Activated CD4-positive, CD25-positive, alpha-beta regulatory T cell (primary cell): ENCODE measurements around the gene CPLX1.

Experiments
- DNase-seq, 4 experiments: peaks; one replicate each; lab custom pipeline; 2025; lab: John Stamatoyannopoulos, UW

CPLX1 gene

GRCh38 chr4:832536-832935 is 6.6 kb upstream of the CPLX1 start:
- DNase-seq = no peak

- no peak for DNase-seq
Observed at GRCh38 chr4:832108-832507, 6.2 kb upstream of the CPLX1 start.

GRCh38 chr4:831483-831805 is 5.5 kb upstream of the CPLX1 start:
- DNase-seq = no peak

- DNase-seq = no peak
Observed at GRCh38 chr4:830601-831482, 4.9 kb upstream of the CPLX1 start.

GRCh38 chr4:829761-830600 is 4.1 kb upstream of the CPLX1 start:
- no peak for DNase-seq

GRCh38 chr4:829291-829690 is 3.4 kb upstream of the CPLX1 start:
- no peak for DNase-seq

GRCh38 chr4:828641-829271 is 2.8 kb upstream of the CPLX1 start:
- no peak for DNase-seq

DNA sequence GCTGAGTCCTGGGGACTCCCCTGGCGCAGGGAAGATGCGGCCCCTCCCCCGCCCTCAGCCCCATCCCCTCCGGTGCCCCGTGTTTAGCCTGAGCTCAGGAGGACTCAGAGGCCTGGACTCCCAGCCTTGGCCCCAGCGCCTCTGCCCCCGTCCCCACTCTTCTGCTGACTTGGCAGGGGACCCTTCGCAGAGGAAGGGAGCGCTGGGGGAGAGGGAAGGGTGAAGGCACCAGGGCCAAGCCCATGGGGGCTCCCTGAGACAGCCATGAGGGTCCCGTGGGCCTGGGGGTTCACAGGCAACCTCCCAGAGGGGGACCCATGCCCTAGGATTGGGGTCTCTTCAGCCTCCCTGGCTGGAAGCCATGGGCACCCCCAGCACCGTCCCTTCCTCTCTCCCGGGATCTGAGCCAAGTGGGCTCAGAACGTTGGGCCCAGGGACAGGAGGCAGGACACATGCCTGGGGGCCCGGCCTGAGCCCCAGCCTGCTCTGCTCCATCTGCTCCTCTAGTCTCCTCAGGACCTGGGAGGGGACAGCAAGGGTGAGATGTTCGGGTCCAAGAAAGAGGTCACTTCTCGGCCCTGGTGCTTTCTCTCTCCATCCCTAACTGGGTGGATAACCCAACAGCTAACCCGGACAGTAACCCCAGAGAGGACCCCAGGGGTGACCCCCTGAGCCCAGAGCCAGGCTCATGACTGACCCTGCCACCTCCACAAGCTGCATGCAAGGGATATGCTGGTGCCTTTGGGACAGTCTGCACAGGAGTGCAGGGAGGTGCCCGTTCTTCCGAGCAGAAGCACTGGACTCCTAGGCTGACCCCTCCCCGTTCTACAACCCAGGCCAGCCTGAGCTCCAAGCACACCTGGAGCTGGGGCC is 1.5 kb upstream of the CPLX1 start:
- DNase-seq = no peak

GRCh38 chr4:826508-827208 is 729 bp upstream of the CPLX1 start:
- no peak for DNase-seq

- no peak for DNase-seq
Observed at GRCh38 chr4:825063-825970, 612 bp downstream of the CPLX1 start.

- DNase-seq = no peak
Observed at GRCh38 chr4:824461-825062, 1.4 kb downstream of the CPLX1 start.

GRCh38 chr4:823761-824460 is 2.0 kb downstream of the CPLX1 start:
- no peak for DNase-seq

DNA sequence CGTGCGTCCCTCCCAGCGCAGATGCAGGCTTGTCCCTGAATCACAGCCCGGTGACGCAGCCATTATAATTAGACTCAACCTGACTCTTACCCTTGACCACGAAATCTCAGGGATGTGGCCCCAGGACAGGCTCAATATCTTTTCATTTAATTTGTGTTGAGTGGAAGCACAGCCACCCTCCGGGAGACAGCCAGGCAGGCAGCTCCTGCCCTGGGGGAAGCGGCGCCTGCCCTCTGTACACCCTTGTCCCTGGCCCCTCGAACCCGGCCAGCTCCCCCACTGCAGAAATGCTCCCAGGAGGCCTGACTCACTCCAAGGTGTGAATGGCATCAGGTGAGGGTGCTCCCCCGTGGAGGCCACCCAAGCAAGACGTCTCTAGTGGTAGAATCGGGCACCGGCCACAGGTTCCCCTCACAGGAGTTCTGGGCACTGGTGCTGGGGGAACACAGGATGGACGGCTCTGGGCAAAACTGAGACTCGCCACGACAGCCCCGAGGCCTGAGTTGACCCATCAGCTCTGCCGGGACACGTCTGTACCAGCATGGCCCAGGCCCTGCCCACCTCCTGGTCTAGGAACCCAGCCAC is 2.7 kb downstream of the CPLX1 start:
- DNase-seq = no peak

DNA sequence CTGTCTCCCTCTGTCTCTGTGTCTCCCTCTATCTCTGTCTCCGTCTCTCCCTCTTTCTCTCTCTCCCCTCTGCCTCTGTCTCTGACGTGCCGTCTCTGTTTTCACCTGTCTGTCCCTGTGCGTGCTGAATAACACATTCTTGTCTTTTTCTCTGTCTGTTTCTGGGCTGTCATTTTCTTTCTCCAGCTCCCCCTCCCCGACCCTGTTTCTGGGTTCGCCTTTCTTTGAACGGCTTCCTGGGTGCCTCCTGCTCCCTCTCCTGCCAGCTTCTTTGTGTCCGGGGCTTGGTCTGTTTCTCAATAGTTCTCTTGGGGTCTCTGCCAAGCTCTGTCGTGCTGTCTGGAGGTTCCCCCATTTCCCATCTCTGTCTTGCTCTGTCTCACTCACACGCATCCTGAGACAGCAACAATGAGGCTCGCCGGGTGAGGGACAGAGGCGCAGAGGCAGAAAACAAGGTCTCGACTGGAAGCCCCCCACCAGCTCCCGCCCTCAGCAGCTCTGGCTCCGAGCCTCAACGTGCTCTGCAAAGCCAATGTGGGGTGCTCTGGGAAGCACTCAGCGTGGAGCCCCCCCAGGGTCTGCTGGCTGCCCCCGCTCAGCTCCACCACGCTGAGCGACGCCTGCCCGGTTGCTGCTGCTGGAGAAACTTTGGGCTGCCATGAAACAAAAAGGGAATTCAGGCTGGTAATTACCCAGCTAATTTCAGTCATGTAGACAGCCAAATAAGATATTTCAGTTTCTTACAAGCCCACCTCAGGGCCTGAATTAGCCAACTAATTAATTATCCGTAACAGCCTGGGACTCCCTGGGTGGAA is 3.4 kb downstream of the CPLX1 start:
- no peak for DNase-seq

GRCh38 chr4:821631-822030 is 4.3 kb downstream of the CPLX1 start:
- no peak for DNase-seq

DNA sequence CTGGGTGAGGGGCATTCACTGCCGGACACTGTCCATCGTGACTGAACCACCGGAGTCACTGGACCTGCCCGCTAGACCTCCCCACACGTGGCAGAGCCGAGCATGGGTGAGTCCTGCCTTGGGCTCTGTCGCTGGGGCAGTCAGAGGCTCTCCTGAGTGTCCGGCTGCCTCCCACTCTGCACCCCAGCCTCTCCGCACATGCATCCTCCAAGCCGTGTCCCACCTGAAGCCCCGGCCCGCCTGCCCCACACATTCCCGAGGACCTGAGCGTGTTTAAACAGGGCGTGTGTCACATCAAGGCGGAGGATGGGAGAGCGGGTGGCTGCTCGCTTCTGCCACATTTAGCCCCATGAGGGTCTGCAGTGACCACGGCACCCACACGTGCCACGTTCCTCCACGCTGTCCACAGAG is 4.7 kb downstream of the CPLX1 start:
- DNase-seq = no peak

DNA sequence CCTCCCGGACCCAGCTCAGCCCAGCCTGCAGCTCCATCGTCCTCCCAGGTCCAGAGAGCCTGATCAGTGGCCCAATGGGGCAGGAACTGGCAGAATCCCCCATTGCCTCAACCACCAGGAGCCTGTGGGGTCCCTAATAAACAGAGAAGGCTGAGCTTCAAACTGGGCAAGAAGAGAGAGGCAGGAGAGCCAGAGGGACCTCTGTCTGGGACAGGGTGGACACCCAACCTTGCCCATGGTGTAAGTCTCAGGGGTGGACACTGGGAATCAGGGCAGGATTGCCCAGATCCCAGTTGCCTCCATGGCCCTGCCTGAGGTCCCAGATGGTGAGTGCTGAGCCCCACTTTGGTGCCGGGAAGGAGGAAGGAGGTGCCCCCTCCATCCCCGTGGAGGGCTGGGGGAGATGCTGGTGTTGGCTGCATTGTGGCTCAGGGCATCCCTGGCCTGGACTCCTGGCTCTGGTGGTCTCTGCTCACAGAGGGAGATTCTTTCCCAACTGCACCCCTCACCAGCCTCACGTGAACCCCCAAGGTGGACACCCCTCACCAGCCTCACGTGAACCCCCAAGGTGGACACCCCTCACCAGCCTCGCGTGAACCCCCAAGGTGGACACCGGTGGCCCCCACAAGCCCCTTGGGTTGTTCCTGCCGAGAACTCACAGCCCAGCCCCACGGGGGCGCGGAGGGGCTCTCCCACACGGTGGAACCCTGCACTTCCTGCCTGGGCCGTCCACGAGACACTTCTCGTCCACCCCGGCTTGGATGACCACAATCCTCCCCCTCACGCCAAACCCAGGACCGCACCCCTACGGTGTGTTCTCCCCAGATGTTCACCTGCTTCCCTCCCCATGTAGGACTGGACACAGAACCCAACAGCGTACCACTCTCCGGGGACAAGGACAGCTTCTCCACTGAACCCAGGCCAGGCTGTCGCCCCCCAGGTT is 5.4 kb downstream of the CPLX1 start:
- no peak for DNase-seq
